ENCODE data around the gene IMMP2L.

IMMP2L gene

DNA sequence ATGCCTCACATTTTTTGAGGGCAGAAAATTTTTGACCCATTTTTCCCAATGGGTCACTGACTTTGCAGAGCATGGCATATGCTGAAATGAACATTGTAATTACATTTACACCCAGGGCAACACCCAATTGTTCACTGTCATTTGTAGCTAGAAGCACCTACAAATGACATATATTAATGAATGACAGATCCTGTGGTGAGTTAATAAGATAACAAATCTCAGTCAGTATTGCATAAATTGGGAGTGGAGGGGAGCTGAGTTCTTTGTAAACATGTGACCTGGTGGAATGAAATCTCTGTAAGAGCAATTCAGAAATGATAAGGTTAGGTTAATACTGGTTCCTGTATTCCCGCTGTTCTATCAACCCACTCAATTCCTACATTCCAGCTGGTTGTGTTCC, 726.4 kb downstream of the IMMP2L start:
- DNase-seq, result no peak

- DNase-seq, result no peak
Observed at GRCh38 chr7:110835218-110835617, 727.1 kb downstream of the IMMP2L start.

GRCh38 chr7:110831419-110831818, 730.9 kb downstream of the IMMP2L start:
- DNase-seq, result no peak

- DNase-seq, result no peak
Observed at GRCh38 chr7:110830778-110831177, 731.5 kb downstream of the IMMP2L start.

DNA sequence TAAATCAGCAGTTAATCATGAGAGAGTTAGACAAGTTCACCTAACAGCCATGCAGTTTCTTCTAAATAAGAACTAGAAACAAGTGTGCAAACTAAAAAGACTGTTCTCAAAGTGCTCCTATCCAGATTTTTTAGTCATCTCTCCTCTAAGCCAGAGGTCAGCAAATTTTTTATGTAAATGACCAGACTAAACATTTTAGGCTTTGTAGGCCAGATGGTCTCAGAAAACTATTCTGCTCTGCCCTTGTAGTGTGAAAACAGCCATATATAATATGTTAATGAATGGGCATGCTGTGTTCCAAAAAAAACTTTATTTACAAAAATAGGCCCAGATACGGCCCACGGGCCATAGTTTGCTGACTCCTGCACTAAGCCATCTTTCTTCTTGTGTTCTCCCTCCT, 734.4 kb downstream of the IMMP2L start:
- DNase-seq, result no peak

- DNase-seq, result no peak
Observed at GRCh38 chr7:110827287-110827855, 734.9 kb downstream of the IMMP2L start.

DNA sequence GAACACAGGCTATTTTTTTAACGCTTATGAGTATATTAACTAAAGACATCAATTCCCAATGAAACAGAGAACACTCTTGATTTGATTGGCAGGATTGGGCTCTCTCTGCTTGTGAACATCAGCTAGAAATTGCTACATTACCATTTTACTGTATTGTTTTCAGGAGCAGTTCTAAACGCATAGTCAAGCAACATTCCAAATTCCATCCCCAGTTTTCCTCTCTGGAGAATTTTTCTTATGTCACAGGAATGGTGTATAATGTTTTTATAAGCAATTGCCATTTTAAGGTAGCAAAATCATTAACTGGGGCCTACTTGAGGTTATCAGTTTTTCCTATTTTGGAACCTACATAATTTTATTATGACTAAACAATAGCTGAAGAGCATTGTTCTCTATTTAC, 748.3 kb downstream of the IMMP2L start:
- DNase-seq, result no peak

- no peak for DNase-seq
Observed at GRCh38 chr7:110809832-110810231, 752.5 kb downstream of the IMMP2L start.

- no peak for DNase-seq
Observed at GRCh38 chr7:110808361-110808760, 753.9 kb downstream of the IMMP2L start.

DNA sequence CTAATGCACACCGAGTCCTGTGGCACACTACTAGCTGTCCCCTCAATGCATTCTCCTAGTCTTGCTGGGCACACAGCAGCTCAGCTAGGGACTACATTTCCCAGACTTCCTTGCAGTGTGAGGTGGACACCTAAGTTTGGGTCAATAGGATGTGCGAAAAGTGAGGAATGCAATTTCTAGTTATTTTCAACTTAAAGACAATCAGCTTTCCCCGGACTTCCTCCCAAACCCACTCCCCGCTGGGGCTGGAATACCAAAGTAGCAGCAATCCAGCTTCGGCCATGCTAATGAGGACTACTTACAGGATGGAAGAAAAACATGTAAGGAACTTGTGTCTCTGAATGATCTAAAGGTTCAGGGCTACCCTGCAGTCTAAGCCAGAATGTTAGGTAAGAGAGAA, 757.8 kb downstream of the IMMP2L start:
- DNase-seq, result no peak

DNA sequence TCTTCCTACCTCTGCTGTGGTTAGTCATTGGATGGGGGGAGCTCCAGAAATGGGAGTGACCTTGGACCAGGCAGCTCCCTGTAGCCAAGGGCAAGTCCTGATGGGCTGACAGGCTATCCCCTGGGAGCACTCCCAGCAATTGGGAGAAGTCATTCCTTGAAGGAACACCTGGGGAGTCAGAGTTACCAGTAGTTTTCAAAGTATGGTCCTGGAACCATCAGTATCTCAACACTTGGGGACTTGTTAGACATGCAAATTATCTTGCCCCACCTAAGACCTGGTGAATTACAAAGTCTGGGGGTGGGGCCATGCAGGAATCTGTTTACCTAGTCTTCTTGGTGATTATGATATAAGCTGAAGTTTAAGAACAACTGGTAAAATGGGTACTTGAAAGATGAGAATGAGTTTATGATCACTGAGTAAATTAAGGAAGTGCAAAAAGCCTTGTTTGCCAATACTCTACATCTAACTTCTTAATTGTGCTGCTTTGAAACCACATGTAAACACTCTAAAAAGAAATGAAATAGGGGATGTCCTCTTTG, 758.6 kb downstream of the IMMP2L start:
- DNase-seq, result no peak

- DNase-seq, result no peak
Observed at GRCh38 chr7:110801502-110801901, 760.8 kb downstream of the IMMP2L start.

- no peak for DNase-seq
Observed at GRCh38 chr7:110800984-110801383, 761.3 kb downstream of the IMMP2L start.

DNA sequence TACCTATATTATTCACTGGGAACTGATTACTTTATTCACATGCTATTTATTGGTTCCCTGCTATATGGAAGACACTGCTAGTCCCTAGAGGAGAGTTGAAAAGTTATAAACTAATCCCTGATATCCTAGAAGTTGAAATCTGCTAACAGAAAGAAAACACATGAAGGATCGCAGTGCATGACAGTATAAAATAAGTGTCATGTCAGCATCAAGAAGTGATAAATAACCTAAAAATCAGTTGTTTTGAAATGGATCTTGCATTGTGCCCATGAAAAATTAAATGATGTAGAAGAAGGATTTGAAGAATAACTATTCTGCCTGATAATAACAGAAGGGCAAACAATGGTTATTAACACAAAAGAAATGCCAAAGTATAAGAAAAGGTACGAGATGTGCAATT, 764.6 kb downstream of the IMMP2L start:
- no peak for DNase-seq

- no peak for DNase-seq
Observed at GRCh38 chr7:110790992-110791391, 771.3 kb downstream of the IMMP2L start.

DNA sequence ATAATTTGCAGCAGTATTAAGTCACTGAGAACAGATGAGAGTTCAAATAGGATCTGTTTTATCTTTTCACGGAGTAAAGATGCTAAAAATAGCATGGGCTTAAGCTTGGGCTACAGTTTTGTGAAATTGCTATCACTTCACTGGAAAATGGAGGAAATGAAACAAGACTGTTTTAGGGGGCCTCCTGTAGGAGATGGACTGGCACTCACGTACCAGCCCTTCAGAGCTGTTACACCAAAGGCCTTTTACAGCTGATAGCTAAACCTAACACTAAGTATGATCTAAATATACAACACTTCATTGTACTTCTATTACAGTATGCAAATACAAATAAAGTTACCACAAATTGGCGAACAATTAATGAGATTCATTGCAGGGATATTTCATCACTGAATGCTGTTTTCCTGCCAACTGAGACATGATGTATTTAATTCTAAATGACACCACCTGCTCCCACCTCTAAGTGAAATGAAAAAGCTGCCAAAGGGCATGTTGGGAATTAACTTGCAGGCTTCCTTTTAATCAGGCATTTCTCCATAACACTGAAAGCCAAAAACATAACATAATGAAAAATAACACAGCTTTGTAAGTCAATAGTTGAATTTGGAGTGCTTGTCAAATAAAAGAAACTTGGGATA, 775.8 kb downstream of the IMMP2L start:
- DNase-seq, result no peak

DNA sequence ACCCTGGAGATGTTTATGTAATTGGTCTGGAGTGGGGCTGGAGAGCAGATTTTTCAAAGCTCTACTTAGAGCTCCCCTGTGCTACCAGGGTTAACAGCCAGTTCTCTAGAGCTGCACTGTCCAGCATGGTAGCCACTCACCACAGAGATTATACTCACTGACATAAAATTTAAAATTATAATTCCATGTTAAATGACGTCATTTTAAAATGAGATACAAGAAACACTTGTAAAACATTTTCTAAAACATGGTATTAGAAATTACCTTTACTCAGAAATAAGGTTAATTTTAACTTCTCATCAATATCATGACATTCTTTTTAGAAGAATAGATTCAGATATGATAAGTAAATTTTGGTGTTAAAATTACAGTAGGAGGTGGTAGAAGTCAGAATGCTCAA, 777.5 kb downstream of the IMMP2L start:
- no peak for DNase-seq

GRCh38 chr7:110780712-110781111, 781.6 kb downstream of the IMMP2L start:
- DNase-seq, result no peak

GRCh38 chr7:110779339-110779738, 783.0 kb downstream of the IMMP2L start:
- no peak for DNase-seq

DNA sequence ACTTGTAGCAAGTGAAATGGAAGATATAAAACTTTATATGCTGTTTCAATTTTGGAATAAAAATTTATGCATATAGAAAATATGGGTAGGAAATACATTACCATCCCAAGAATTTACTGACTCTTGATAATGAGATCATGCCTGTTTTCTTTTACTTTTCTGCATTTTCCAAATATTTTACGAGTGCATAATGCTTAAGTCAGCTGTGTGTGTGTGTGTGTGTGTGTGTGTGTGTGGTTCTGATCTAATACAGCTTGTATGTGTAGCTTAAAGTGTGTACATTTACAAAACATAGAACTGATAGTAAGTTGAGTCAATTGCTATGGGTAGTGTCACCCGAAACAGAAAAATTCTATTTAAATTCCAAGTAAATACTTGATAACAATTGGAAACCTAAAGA, 787.2 kb downstream of the IMMP2L start:
- no peak for DNase-seq

DNA sequence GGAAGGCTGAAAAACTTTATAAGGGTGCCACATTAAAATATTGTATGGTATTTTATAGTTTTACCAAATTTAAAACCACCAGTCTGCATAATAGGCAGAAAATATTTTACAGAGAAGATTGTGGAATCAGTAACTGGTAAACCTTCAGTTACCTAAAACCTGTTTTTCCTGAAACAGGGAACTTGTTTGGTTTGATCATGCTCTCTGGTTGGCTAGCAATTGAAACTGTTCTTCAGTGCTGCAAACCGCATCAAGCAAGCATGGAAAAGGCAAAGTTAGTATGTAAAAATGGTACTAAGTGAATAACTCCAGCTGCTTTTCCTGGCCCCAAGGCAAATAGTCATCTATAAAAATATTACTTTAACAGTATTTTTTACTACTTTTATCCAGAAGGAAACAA, 788.2 kb downstream of the IMMP2L start:
- no peak for DNase-seq

- no peak for DNase-seq
Observed at GRCh38 chr7:110772615-110773014, 789.7 kb downstream of the IMMP2L start.

- no peak for DNase-seq
Observed at GRCh38 chr7:110771717-110772116, 790.6 kb downstream of the IMMP2L start.

DNA sequence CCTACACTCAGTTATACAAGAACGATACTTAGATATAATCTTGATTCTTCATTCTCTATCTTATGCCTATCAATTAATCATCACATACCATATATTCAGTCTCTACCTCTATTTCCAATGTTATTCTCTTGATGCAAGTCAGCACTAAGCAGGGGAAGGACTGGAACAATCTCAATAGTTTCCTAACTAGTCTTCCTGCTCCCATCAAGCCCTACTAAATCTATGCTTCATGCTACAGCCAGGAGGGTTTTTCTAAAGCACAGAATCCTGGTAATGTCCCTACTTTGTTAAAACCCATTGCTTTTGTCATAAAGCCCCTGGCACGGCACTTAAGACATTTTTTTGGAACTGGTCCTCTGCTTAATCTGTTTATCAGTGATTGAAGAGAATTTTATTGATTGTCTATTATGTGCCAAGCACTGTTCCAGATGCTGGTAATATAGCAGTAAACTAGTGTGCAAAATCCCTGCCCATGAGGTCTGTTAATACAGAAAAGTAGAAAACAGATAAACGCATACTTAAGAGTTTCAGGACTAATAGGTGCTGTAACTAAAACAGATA, 794.7 kb downstream of the IMMP2L start:
- DNase-seq, result no peak

DNA sequence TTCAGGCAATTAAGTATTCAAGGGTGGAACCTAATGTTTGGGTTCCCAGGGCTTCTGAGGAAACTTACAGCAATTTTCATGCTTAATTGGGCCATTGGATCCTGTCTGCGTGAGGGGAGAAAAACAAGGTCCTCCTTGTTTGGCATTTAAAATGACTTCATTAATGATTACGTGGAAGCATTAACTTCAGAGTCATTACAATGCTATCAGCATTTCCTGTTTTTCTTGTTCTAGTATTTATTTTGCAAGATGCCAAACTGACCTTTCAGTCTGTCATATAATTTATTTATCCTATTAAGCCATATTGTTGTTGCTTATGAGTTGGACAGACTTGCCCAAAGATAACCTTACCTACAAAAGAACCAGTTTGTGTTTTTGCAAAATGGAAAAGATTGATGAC, 795.4 kb downstream of the IMMP2L start:
- no peak for DNase-seq
